Osteocyte (in vitro differentiated cells): ENCODE measurements around the gene LARP4B. TPM values are rescaled to one million over a fixed set of nuclear protein-coding genes. Genes with fewer than 3 reads are reported as not detected.
A peak's percentile ranks its signal among the peaks of the same experiment; 100 is the strongest.

Source experiments
- DNase-seq: peaks from one replicate; pipeline ENCODE4 v3.0.0; 2021; ENCODE audit warnings: mixed read lengths; ENCODE audit not compliant: unreplicated experiment; ENCODE audit errors: extremely low spot score
- H3K27ac Mint-ChIP-seq: one replicate; pipeline ENCODE4 v1.8.0; 2021; ENCODE audit warnings: mild to moderate bottlenecking, mixed read lengths; ENCODE audit not compliant: unreplicated experiment
- H3K27me3 Mint-ChIP-seq: one replicate; pipeline ENCODE4 v1.8.0; 2021; ENCODE audit warnings: mixed read lengths; ENCODE audit not compliant: unreplicated experiment
- H3K36me3 Mint-ChIP-seq: one replicate; pipeline ENCODE4 v1.8.0; 2021; ENCODE audit warnings: mixed read lengths; ENCODE audit not compliant: unreplicated experiment
- H3K4me1 Mint-ChIP-seq: one replicate; pipeline ENCODE4 v1.8.0; 2021; ENCODE audit warnings: mixed read lengths; ENCODE audit not compliant: unreplicated experiment
- H3K4me3 Mint-ChIP-seq: one replicate; pipeline ENCODE4 v1.8.0; 2021; ENCODE audit warnings: mild to moderate bottlenecking, moderate library complexity, mixed read lengths; ENCODE audit not compliant: unreplicated experiment
- H3K9me3 Mint-ChIP-seq: one replicate; pipeline ENCODE4 v1.8.0; 2021; ENCODE audit warnings: mixed read lengths; ENCODE audit not compliant: unreplicated experiment
- total RNA-seq: library from RNA; stranded (reverse); gene quantifications from 2 replicates; pipeline ENCODE4 v1.2.1, GENCODE V29; 2021
- TF ChIP-seq, protein P1 (sequence below): fragments of 200-600 bp; sonication (generic); IDR thresholded peaks from 2 replicates; pipeline ENCODE4 v1.5.0; 2021; ENCODE audit warnings: antibody characterized with exemption, mild to moderate bottlenecking, moderate library complexity

The LARP4B gene
- total RNA-seq, 1 donor from 2014 or later: 79.6 TPM

DNA sequence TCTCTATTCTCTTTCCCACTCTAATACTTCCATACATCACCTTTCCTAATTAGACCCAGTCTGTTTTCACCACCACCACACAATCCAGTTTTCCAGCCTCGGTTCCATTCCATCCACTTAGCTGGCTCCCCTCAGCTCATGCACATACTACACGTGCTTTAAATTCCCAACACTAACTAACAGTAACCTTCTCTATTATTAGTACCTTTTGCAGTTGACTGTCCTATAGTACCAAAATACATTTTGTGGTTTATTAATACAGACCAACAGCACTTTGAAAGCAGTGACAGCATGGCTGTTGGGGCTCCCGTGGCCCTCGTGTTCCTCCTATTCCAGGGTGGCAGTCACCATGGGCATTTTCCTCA is 64.9 kb downstream of the LARP4B start:
- no peak for DNase-seq
- Mint-ChIP-seq H3K27me3 (no peaks in the 10 kb centered on the region), H3K27ac (no peak overlapping the region), H3K4me1 (peaks cover 18% of the 10 kb centered on the region), H3K9me3 (peaks cover 3% of the 10 kb centered on the region), H3K36me3 (peaks cover 36% of the 10 kb centered on the region), H3K4me3 (no peak overlapping the region)
- TF ChIP-seq, protein P1, sequence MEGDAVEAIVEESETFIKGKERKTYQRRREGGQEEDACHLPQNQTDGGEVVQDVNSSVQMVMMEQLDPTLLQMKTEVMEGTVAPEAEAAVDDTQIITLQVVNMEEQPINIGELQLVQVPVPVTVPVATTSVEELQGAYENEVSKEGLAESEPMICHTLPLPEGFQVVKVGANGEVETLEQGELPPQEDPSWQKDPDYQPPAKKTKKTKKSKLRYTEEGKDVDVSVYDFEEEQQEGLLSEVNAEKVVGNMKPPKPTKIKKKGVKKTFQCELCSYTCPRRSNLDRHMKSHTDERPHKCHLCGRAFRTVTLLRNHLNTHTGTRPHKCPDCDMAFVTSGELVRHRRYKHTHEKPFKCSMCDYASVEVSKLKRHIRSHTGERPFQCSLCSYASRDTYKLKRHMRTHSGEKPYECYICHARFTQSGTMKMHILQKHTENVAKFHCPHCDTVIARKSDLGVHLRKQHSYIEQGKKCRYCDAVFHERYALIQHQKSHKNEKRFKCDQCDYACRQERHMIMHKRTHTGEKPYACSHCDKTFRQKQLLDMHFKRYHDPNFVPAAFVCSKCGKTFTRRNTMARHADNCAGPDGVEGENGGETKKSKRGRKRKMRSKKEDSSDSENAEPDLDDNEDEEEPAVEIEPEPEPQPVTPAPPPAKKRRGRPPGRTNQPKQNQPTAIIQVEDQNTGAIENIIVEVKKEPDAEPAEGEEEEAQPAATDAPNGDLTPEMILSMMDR: no peak

DNA sequence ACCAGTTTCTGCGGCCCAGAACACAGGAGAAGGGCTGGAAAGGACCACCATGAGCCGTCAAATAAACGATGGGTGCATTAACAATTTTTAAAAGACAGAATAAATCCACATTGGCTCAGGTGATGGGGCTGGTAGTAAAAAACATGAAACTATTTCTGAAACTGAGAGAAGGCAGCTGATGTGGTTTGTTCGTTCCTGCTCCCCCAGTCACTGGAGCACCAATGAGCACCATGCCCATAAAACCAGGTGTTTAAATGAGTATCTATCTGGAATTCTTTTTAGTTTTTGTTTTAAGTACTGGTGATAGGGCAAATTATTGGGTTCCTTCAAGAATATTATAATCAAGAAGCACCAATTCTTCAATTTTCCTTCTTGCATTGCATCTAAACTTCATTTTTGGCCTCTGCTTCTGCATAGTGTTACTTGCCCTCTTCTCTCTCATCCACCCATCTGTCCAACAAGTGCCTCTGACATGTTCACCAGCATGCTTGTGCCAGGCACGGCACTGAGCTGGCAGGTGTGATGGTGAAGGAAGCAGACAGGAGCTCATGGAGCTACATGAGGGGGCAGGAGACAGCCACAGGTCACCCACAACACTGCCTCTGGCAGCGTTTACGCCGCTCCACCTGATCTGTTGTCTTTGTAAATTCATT is 65.5 kb downstream of the LARP4B start:
- H3K4me3 Mint-ChIP-seq: no peak overlapping the region
- peaks cover 18% of the 10 kb centered on the region for H3K4me1 Mint-ChIP-seq
- peaks cover 38% of the 10 kb centered on the region for H3K36me3 Mint-ChIP-seq
- DNase-seq: no peak
- H3K27ac Mint-ChIP-seq: no peak overlapping the region
- TF ChIP-seq, protein P1: no peak
- H3K27me3 Mint-ChIP-seq: no peaks in the 10 kb centered on the region
- peaks cover 3% of the 10 kb centered on the region for H3K9me3 Mint-ChIP-seq

- no peak for DNase-seq
- Mint-ChIP-seq H3K27ac (no peak overlapping the region), H3K4me3 (no peak overlapping the region), H3K4me1 (peaks cover 18% of the 10 kb centered on the region), H3K9me3 (peaks cover 3% of the 10 kb centered on the region), H3K27me3 (no peaks in the 10 kb centered on the region), H3K36me3 (peaks cover 39% of the 10 kb centered on the region)
- TF ChIP-seq, protein P1: no peak
Measured at GRCh38 chr10:865257-865656, 66.2 kb downstream of the LARP4B start.

DNA sequence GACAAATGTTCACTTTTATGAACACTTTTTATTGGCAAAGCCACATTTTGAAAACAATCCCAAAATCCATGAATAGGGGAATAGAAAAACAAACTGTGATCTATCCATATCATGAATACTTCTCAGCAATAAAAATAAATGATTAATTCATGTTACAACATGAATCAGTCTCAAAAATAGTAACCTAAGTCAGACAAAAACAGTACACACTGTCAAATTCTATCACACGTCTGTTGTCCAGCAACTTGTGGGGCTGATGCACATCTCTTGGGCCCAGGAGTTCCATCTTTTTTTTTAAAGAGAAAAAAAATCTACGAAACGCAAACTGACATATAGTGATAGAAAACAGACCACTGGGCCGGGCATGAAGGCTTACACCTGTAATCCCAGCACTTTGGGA is 71.0 kb downstream of the LARP4B start:
- H3K27ac Mint-ChIP-seq: no peak overlapping the region
- H3K27me3 Mint-ChIP-seq: no peaks in the 10 kb centered on the region
- peaks cover 51% of the 10 kb centered on the region for H3K36me3 Mint-ChIP-seq
- TF ChIP-seq, protein P1: no peak
- peaks cover 18% of the 10 kb centered on the region for H3K4me1 Mint-ChIP-seq
- no peaks in the 10 kb centered on the region for H3K9me3 Mint-ChIP-seq
- no peak overlapping the region for H3K4me3 Mint-ChIP-seq
- no peak for DNase-seq

DNA sequence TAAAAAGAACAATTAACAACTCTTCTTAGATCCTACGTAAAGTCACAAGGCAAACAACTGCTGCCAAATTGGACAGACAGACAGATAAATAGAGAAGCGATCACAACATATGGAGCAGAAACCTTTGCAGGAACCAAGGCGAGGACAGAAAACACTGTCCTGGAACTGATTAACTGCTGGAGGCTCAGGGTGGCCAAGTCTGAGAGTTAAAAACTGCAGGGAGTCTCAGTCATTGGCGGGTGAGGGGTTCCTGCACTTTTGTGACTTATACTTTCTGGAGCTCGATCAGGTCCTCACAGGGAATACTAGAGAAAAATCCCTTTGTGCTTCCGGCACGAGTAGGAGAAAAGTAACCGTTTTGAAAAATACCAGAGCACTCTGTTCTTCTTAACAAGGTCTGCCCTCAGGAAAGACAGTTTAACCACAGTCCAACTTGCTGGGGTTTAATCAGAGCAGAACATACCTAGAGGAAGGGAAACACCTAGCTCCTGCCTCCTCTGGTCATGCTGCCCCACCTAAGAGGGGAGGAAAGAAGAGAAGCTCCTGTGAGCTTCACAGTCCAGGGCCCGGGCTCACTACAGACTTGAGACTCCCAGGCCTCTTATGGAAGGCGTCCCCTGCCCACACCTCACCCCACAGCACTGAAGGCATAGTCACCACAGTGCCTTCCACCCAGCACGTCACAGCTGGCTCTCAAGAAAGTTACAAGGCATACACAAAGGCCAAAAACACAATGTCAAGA is 74.9 kb downstream of the LARP4B start:
- Mint-ChIP-seq H3K4me1 (peaks cover 27% of the 10 kb centered on the region), H3K27ac (peak overlapping the region; percentile 61), H3K4me3 (peak overlapping the region; percentile 14), H3K27me3 (no peaks in the 10 kb centered on the region), H3K9me3 (no peaks in the 10 kb centered on the region), H3K36me3 (peaks cover 46% of the 10 kb centered on the region)
- TF ChIP-seq, protein P1: no peak
- DNase-seq: no peak
